OCI-LY1 (cell line): ENCODE results near the gene NR3C1.
"Not testable (repeated sequence)": the region's sequence is repeated elsewhere in the genome, so short reads cannot be mapped to it uniquely, and the experiment has no call there.

Experiments used
- H2AFZ ChIP-seq: fragments of 200-600 bp; sonication (generic), shearing (Covaris generic); 2 replicates; pipeline ENCODE4 v1.6.0; 2014; ENCODE audit warnings: antibody characterized with exemption, mild to moderate bottlenecking, low read length
- H3F3A ChIP-seq: fragments of 200-600 bp; sonication (generic), shearing (Covaris generic); 2 replicates; pipeline ENCODE4 v1.6.0; 2014; ENCODE audit warnings: mild to moderate bottlenecking, antibody characterized with exemption, low read length, moderate library complexity; ENCODE audit not compliant: insufficient read depth
- H3K27ac ChIP-seq: fragments of 200-600 bp; sonication (generic); 2 replicates; pipeline ENCODE4 v1.5.1; 2014; ENCODE audit warnings: low read length, mixed run types, mild to moderate bottlenecking, low read depth; ENCODE audit not compliant: poor library complexity, severe bottlenecking
- H3K27me3 ChIP-seq: fragments of 200-600 bp; sonication (generic); 2 replicates; pipeline ENCODE4 v1.6.0; 2014; ENCODE audit warnings: antibody characterized with exemption, mild to moderate bottlenecking, low read length, moderate library complexity; ENCODE audit not compliant: insufficient read depth
- H3K36me3 ChIP-seq: fragments of 200-600 bp; sonication (generic); 2 replicates; pipeline ENCODE4 v1.6.1; 2014; ENCODE audit warnings: mild to moderate bottlenecking, antibody characterized with exemption, low read length, moderate library complexity, mixed read lengths; ENCODE audit not compliant: insufficient read depth
- H3K4me1 ChIP-seq: fragments of 200-600 bp; sonication (generic); 2 replicates; pipeline ENCODE4 v1.5.1; 2014; ENCODE audit warnings: mild to moderate bottlenecking, low read length, moderate library complexity; ENCODE audit not compliant: insufficient read depth, severe bottlenecking
- H3K4me2 ChIP-seq: fragments of 200-600 bp; sonication (generic), shearing (Covaris generic); 2 replicates; pipeline ENCODE4 v1.6.1; 2014; ENCODE audit warnings: low read length
- H3K4me3 ChIP-seq: fragments of 200-600 bp; sonication (generic); 2 replicates; pipeline ENCODE4 v1.5.1; 2014; ENCODE audit warnings: low read length, low read depth, mild to moderate bottlenecking, mixed read lengths; ENCODE audit not compliant: poor library complexity, severe bottlenecking
- H3K79me2 ChIP-seq: fragments of 200-600 bp; shearing (Covaris generic); 2 replicates; pipeline ENCODE4 v1.6.1; 2016; ENCODE audit warnings: mixed run types, low read length, mixed read lengths; ENCODE audit not compliant: insufficient read depth
- H3K9ac ChIP-seq: fragments of 200-600 bp; sonication (generic), shearing (Covaris generic); 2 replicates; pipeline ENCODE4 v1.6.1; 2014; ENCODE audit warnings: mild to moderate bottlenecking, low read length, mixed read lengths
- H3K9me2 ChIP-seq: fragments of 200-600 bp; sonication (generic), shearing (Covaris generic); 2 replicates; pipeline ENCODE4 v1.6.1; 2014; ENCODE audit warnings: low read depth, mild to moderate bottlenecking, low read length, mixed read lengths
- H3K9me3 ChIP-seq: fragments of 200-600 bp; shearing (Covaris generic); 2 replicates; pipeline ENCODE4 v1.6.1; 2014; ENCODE audit warnings: low read length, mixed read lengths
- H4K20me1 ChIP-seq: fragments of 200-600 bp; sonication (generic), shearing (Covaris generic); 2 replicates; pipeline ENCODE4 v1.6.0; 2016; ENCODE audit warnings: mild to moderate bottlenecking, low read length; ENCODE audit not compliant: insufficient read depth
- CTCF ChIP-seq: fragments of 200-600 bp; sonication (generic), shearing (Covaris generic); IDR thresholded peaks from 2 replicates; pipeline ENCODE4 v1.5.1; 2017; ENCODE audit warnings: mild to moderate bottlenecking, antibody characterized with exemption, low read length, moderate library complexity, mixed read lengths
- EZH2 ChIP-seq: fragments of 200-600 bp; sonication (generic), shearing (Covaris generic); IDR thresholded peaks from 2 replicates; pipeline ENCODE4 v1.8.0; 2017; ENCODE audit warnings: borderline replicate concordance, mixed run types, mild to moderate bottlenecking, antibody characterized with exemption, low read length, moderate library complexity, mixed read lengths

Gene NR3C1

GRCh38 chr5:143331956-143332355 is 71.5 kb downstream of the NR3C1 start:
- Histone ChIP-seq H3K27ac (no peak overlapping the region), H3K79me2 (peaks cover 74% of the 10 kb centered on the region)

GRCh38 chr5:143329843-143330242 is 73.6 kb downstream of the NR3C1 start:
- Histone ChIP-seq H3F3A (no peaks in the 10 kb centered on the region), H3K4me3 (no peak overlapping the region), H3K4me2 (no peak overlapping the region), H3K9me2 (no peaks in the 10 kb centered on the region), H3K9ac (no peak overlapping the region), H4K20me1 (no peaks in the 10 kb centered on the region), H3K4me1 (no peaks in the 10 kb centered on the region), H3K27me3 (no peaks in the 10 kb centered on the region), H3K27ac (no peak overlapping the region), H3K36me3 (peaks cover 75% of the 10 kb centered on the region), H2AFZ (no peak overlapping the region), H3K9me3 (peaks cover 29% of the 10 kb centered on the region), H3K79me2 (peaks cover 74% of the 10 kb centered on the region)
- TF ChIP-seq EZH2 (no peak), CTCF (no peak)

More at GRCh38 chr5:143331956-143332355, 71.5 kb downstream of the NR3C1 start:
- Histone ChIP-seq H3K4me3 (no peak overlapping the region), H3F3A (no peaks in the 10 kb centered on the region), H3K36me3 (peaks cover 74% of the 10 kb centered on the region), H3K9me2 (no peaks in the 10 kb centered on the region), H2AFZ (no peak overlapping the region), H3K9me3 (peaks cover 20% of the 10 kb centered on the region), H4K20me1 (no peaks in the 10 kb centered on the region), H3K4me1 (no peaks in the 10 kb centered on the region), H3K4me2 (no peak overlapping the region), H3K27me3 (no peaks in the 10 kb centered on the region), H3K9ac (no peak overlapping the region)
- no peak for TF ChIP-seq CTCF
- no peak for TF ChIP-seq EZH2

- peaks cover 29% of the 10 kb centered on the region for H3K9me3 ChIP-seq
- H3K4me2 ChIP-seq = no peak overlapping the region
- peaks cover 75% of the 10 kb centered on the region for H3K79me2 ChIP-seq
- H3F3A ChIP-seq = no peaks in the 10 kb centered on the region
- no peaks in the 10 kb centered on the region for H3K4me1 ChIP-seq
- no peak overlapping the region for H3K27ac ChIP-seq
- no peaks in the 10 kb centered on the region for H3K27me3 ChIP-seq
- no peaks in the 10 kb centered on the region for H4K20me1 ChIP-seq
- TF ChIP-seq EZH2 = no peak
- no peak for TF ChIP-seq CTCF
- no peak overlapping the region for H2AFZ ChIP-seq
- no peak overlapping the region for H3K9ac ChIP-seq
- H3K36me3 ChIP-seq = peaks cover 79% of the 10 kb centered on the region
- H3K4me3 ChIP-seq = no peak overlapping the region
- H3K9me2 ChIP-seq = no peaks in the 10 kb centered on the region
Observed at GRCh38 chr5:143328589-143329220, 74.8 kb downstream of the NR3C1 start.

GRCh38 chr5:143325086-143325485 is 78.4 kb downstream of the NR3C1 start:
- H3K9me2 ChIP-seq, H4K20me1 ChIP-seq, H3F3A ChIP-seq, H3K27ac ChIP-seq, H2AFZ ChIP-seq, H3K27me3 ChIP-seq, H3K9ac ChIP-seq, H3K4me3 ChIP-seq, H3K4me2 ChIP-seq, H3K4me1 ChIP-seq: not testable (repeated sequence)
- Histone ChIP-seq H3K79me2 (peaks cover 85% of the 10 kb centered on the region), H3K9me3 (peaks cover 26% of the 10 kb centered on the region), H3K36me3 (peaks cover 78% of the 10 kb centered on the region)

GRCh38 chr5:143322931-143323630 is 80.4 kb downstream of the NR3C1 start:
- H3K9ac ChIP-seq, H3K4me2 ChIP-seq, H3K4me1 ChIP-seq, H4K20me1 ChIP-seq, H3K9me2 ChIP-seq, H2AFZ ChIP-seq, H3K27ac ChIP-seq, H3K27me3 ChIP-seq, H3F3A ChIP-seq, H3K4me3 ChIP-seq: not testable (repeated sequence)
- Histone ChIP-seq H3K79me2 (peaks cover 85% of the 10 kb centered on the region), H3K9me3 (peaks cover 14% of the 10 kb centered on the region; the same call in 1 of the 2 replicates), H3K36me3 (peaks cover 68% of the 10 kb centered on the region)
